Lower lobe of right lung (tissue), 2 donors: ENCODE results near the gene ASB16. TPM values are rescaled to one million over a fixed set of nuclear protein-coding genes. Genes with fewer than 3 reads are reported as not detected.
A peak's percentile ranks its signal among the peaks of the same experiment; 100 is the strongest.

Source experiments
- ATAC-seq, 2 donors: fragments of 200-7000 bp; cut with Tn5 transposase; one replicate each; pipeline ENCODE4 v1.9.1; 2020 to 2022; ENCODE audit warnings: mild to moderate bottlenecking in 2 of 2, moderate library complexity in 2 of 2
- DNase-seq: peaks from one replicate; pipeline ENCODE4 v3.0.0-alpha.2; 2020
- H3K27ac ChIP-seq: fragments of 200-600 bp; one replicate; pipeline ENCODE4 v1.8.0; 2022
- H3K27me3 ChIP-seq: fragments of 200-600 bp; one replicate; pipeline ENCODE4 v1.8.0; 2022; ENCODE audit warnings: low read depth
- H3K36me3 ChIP-seq: fragments of 200-600 bp; one replicate; pipeline ENCODE4 v1.8.0; 2022; ENCODE audit warnings: mild to moderate bottlenecking
- H3K4me1 ChIP-seq: fragments of 200-600 bp; one replicate; pipeline ENCODE4 v1.8.0; 2022
- H3K4me3 ChIP-seq: fragments of 200-600 bp; one replicate; pipeline ENCODE4 v1.8.0; 2022; ENCODE audit warnings: mild to moderate bottlenecking
- H3K9me3 ChIP-seq: fragments of 200-600 bp; one replicate; pipeline ENCODE4 v1.8.0; 2022
- CTCF ChIP-seq: fragments of 200-600 bp; IDR thresholded peaks from one replicate; pipeline ENCODE4 v1.8.0; 2022; ENCODE audit warnings: antibody characterized with exemption, mild to moderate bottlenecking
- intact Hi-C: fragments of 100-400 bp; cut with DNase I; formaldehyde crosslinking; loops from one replicate; pipeline ENCODE4 v1.11.0; 2022
- total RNA-seq: library from RNA; stranded (reverse); fragmentation: NEBNext Ultra II Directional; extraction: Animal tissue kit (Norgen Biotek cat#: 25700); gene quantifications from one replicate; pipeline ENCODE4 v1.2.1, GENCODE V29; 2021
- donor health status: DM: no; HTN: yes; CAD: no; lungs with severe emphysema.

Gene ASB16
- total RNA-seq, 1 donor from 2014 or later, result not detected

GRCh38 chr17:44216173-44216572, 45.7 kb downstream of the ASB16 start:
- no peaks in the 10 kb centered on the region for H3K9me3 ChIP-seq
- intact Hi-C loops, result loop anchor here (10.0 kb wide), 1 partner anchor 129 kb away; the partner anchor contains the start of gene GRN
- no peaks in the 10 kb centered on the region for H3K27me3 ChIP-seq
- peaks cover 65% of the 10 kb centered on the region for H3K36me3 ChIP-seq
- ATAC-seq, result no peak
- TF ChIP-seq CTCF, result no peak
- no peak overlapping the region for H3K27ac ChIP-seq
- DNase-seq, result no peak
- H3K4me3 ChIP-seq, result no peak overlapping the region
- peaks cover 23% of the 10 kb centered on the region for H3K4me1 ChIP-seq

- H3K36me3 ChIP-seq, result peaks cover 60% of the 10 kb centered on the region
Measured at GRCh38 chr17:44216694-44217093, 46.2 kb downstream of the ASB16 start.

GRCh38 chr17:44217738-44218343, 47.3 kb downstream of the ASB16 start:
- H3K4me1 ChIP-seq, result peaks cover 28% of the 10 kb centered on the region
- ATAC-seq (no peak), DNase-seq (no peak)
- intact Hi-C loops, result loop anchor here (10.0 kb wide), 1 partner anchor 127 kb away; the partner anchor contains the start of gene GRN
- H3K9me3 ChIP-seq, result no peaks in the 10 kb centered on the region
- peak overlapping the region; percentile 97 for H3K4me3 ChIP-seq
- H3K36me3 ChIP-seq, result peaks cover 50% of the 10 kb centered on the region
- no peaks in the 10 kb centered on the region for H3K27me3 ChIP-seq
- H3K27ac ChIP-seq, result peak overlapping the region; percentile 96
- no peak for TF ChIP-seq CTCF

More at GRCh38 chr17:44216694-44217093, 46.2 kb downstream of the ASB16 start:
- H3K9me3 ChIP-seq, result no peaks in the 10 kb centered on the region
- ATAC-seq, result no peak
- no peak overlapping the region for H3K4me3 ChIP-seq
- H3K4me1 ChIP-seq, result peaks cover 23% of the 10 kb centered on the region
- no peak for DNase-seq
- intact Hi-C loops, result loop anchor here (10.0 kb wide), 1 partner anchor 128 kb away; the partner anchor contains the start of gene GRN
- TF ChIP-seq CTCF, result no peak
- H3K27ac ChIP-seq, result no peak overlapping the region
- H3K27me3 ChIP-seq, result no peaks in the 10 kb centered on the region

GRCh38 chr17:44218344-44219107, 48.0 kb downstream of the ASB16 start:
- ATAC-seq (peak; percentile 74 to 88), DNase-seq (peak; percentile 90)
- peak overlapping the region; percentile 96 for H3K27ac ChIP-seq
- H3K36me3 ChIP-seq, result peaks cover 43% of the 10 kb centered on the region
- H3K9me3 ChIP-seq, result no peaks in the 10 kb centered on the region
- peaks cover 35% of the 10 kb centered on the region for H3K4me1 ChIP-seq
- peak; percentile 68 for TF ChIP-seq CTCF
- intact Hi-C loops, result loop anchor here (10.0 kb wide), 1 partner anchor 126 kb away; the partner anchor contains the start of gene GRN
- peak overlapping the region; percentile 97 for H3K4me3 ChIP-seq
- no peaks in the 10 kb centered on the region for H3K27me3 ChIP-seq

- peak; percentile 37 for TF ChIP-seq CTCF
- no peaks in the 10 kb centered on the region for H3K27me3 ChIP-seq
- no peaks in the 10 kb centered on the region for H3K9me3 ChIP-seq
- H3K4me1 ChIP-seq, result peaks cover 41% of the 10 kb centered on the region
- H3K36me3 ChIP-seq, result peaks cover 37% of the 10 kb centered on the region
- H3K4me3 ChIP-seq, result peak overlapping the region; percentile 97
- ATAC-seq (peak; percentile 58 to 65), DNase-seq (peak; percentile 81)
- peak overlapping the region; percentile 96 for H3K27ac ChIP-seq
- intact Hi-C loops, result loop anchor here (10.0 kb wide), 1 partner anchor 126 kb away; the partner anchor contains the start of gene GRN
Measured at GRCh38 chr17:44219108-44219615, 48.7 kb downstream of the ASB16 start.
